H9 (cell line): ENCODE measurements around the gene ABHD1. TPM values are rescaled to one million over a fixed set of nuclear protein-coding genes. Genes with fewer than 3 reads are reported as not detected.
A peak's percentile ranks its signal among the peaks of the same experiment; 100 is the strongest.

Source experiments
- DNase-seq: peaks from one replicate; pipeline ENCODE4 v3.0.0-alpha.2; 2017
- H2AFZ ChIP-seq: one replicate; pipeline ENCODE4 v1.6.1; 2013; ENCODE audit warnings: mild to moderate bottlenecking, low read length, control low read depth, moderate library complexity
- H2AK5ac ChIP-seq: 2 replicates; pipeline ENCODE4 v1.6.1; 2013; ENCODE audit warnings: low read length, control low read depth, mixed read lengths; ENCODE audit not compliant: insufficient read length
- H2BK120ac ChIP-seq: one replicate; pipeline ENCODE4 v1.6.1; 2013; ENCODE audit warnings: low read depth, mild to moderate bottlenecking, low read length, control low read depth, inconsistent platforms; ENCODE audit not compliant: poor library complexity, severe bottlenecking
- H2BK12ac ChIP-seq: 2 replicates; pipeline ENCODE4 v1.6.1; 2013; ENCODE audit warnings: low read length, control low read depth, mixed read lengths, low read depth; ENCODE audit not compliant: insufficient read length
- H2BK15ac ChIP-seq: 2 replicates; pipeline ENCODE4 v1.6.1; 2013; ENCODE audit warnings: low read depth, low read length, control low read depth
- H2BK20ac ChIP-seq: one replicate; pipeline ENCODE4 v1.6.1; 2013; ENCODE audit warnings: low read depth, mild to moderate bottlenecking, low read length, control low read depth, inconsistent platforms; ENCODE audit not compliant: poor library complexity, severe bottlenecking
- H2BK5ac ChIP-seq: 2 replicates; pipeline ENCODE4 v1.6.1; 2013; ENCODE audit warnings: low read length, control low read depth, mixed read lengths; ENCODE audit not compliant: insufficient read length
- H3K14ac ChIP-seq: 2 replicates; pipeline ENCODE4 v1.6.1; 2013; ENCODE audit warnings: low read length, control low read depth; ENCODE audit not compliant: insufficient read depth
- H3K18ac ChIP-seq: 2 replicates; pipeline ENCODE4 v1.6.1; 2013; ENCODE audit warnings: low read depth, mild to moderate bottlenecking, mixed read lengths, low read length, control low read depth; ENCODE audit not compliant: insufficient read length
- H3K23ac ChIP-seq: 2 replicates; pipeline ENCODE4 v1.6.1; 2013; ENCODE audit warnings: low read length, control low read depth, mixed read lengths, low read depth; ENCODE audit not compliant: insufficient read length
- H3K23me2 ChIP-seq: 2 replicates; pipeline ENCODE4 v1.6.1; 2013; ENCODE audit warnings: low read depth, mild to moderate bottlenecking, mixed read lengths, low read length, control low read depth; ENCODE audit not compliant: insufficient read length, poor library complexity, severe bottlenecking
- H3K27ac ChIP-seq: 2 replicates; pipeline ENCODE4 v1.5.1; 2013; ENCODE audit warnings: low read length, control low read depth, mixed read lengths, low read depth; ENCODE audit not compliant: insufficient read length
- H3K27me3 ChIP-seq: 2 replicates; pipeline ENCODE4 v1.6.1; 2013; ENCODE audit warnings: low read length, control low read depth, inconsistent platforms; ENCODE audit not compliant: insufficient read depth
- H3K4ac ChIP-seq: 2 replicates; pipeline ENCODE4 v1.6.1; 2013; ENCODE audit warnings: low read depth, mild to moderate bottlenecking, control low read depth, inconsistent platforms, low read length, moderate library complexity
- H3K4me1 ChIP-seq: 2 replicates; pipeline ENCODE4 v1.6.1; 2013; ENCODE audit warnings: low read length, control low read depth, inconsistent platforms; ENCODE audit not compliant: insufficient read depth
- H3K4me2 ChIP-seq: 2 replicates; pipeline ENCODE4 v1.6.1; 2013; ENCODE audit warnings: low read length, control low read depth, mixed read lengths; ENCODE audit not compliant: insufficient read length, insufficient read depth
- H3K56ac ChIP-seq: 2 replicates; pipeline ENCODE4 v1.6.1; 2013; ENCODE audit warnings: low read depth, mild to moderate bottlenecking, mixed read lengths, low read length, control low read depth; ENCODE audit not compliant: insufficient read length
- H3K79me1 ChIP-seq: 2 replicates; pipeline ENCODE4 v1.6.1; 2013; ENCODE audit warnings: low read depth, mild to moderate bottlenecking, moderate library complexity, low read length, control low read depth, inconsistent platforms; ENCODE audit not compliant: insufficient read depth, poor library complexity, severe bottlenecking
- H3K79me2 ChIP-seq: 2 replicates; pipeline ENCODE4 v1.6.1; 2013; ENCODE audit warnings: low read length, control low read depth, inconsistent platforms; ENCODE audit not compliant: insufficient read depth
- H3K9ac ChIP-seq: 2 replicates; pipeline ENCODE4 v1.6.1; 2013; ENCODE audit warnings: low read length, control low read depth, mixed read lengths; ENCODE audit not compliant: insufficient read length; ENCODE audit errors: extremely low read depth
- H3K9me3 ChIP-seq: one replicate; pipeline ENCODE4 v1.6.1; 2013; ENCODE audit warnings: low read depth, low read length, inconsistent platforms; ENCODE audit not compliant: control insufficient read depth
- H3T11ph ChIP-seq: one replicate; pipeline ENCODE4 v1.6.1; 2013; ENCODE audit warnings: mild to moderate bottlenecking, low read length, control low read depth, inconsistent platforms
- H4K20me1 ChIP-seq: one replicate; pipeline ENCODE4 v1.6.1; 2013; ENCODE audit not compliant: control insufficient read depth, insufficient read length, insufficient read depth
- H4K5ac ChIP-seq: 2 replicates; pipeline ENCODE4 v1.6.1; 2013; ENCODE audit warnings: low read depth, mild to moderate bottlenecking, mixed read lengths, low read length, control low read depth; ENCODE audit not compliant: insufficient read length
- H4K8ac ChIP-seq: replicated peaks from 2 replicates; pipeline ENCODE4 v1.6.1; 2013; ENCODE audit warnings: low read length, control low read depth, mixed read lengths, low read depth; ENCODE audit not compliant: insufficient read length
- H4K91ac ChIP-seq: 2 replicates; pipeline ENCODE4 v1.6.1; 2013; ENCODE audit warnings: low read depth, mild to moderate bottlenecking, moderate library complexity, mixed read lengths, low read length, control low read depth; ENCODE audit not compliant: insufficient read length
- H3K27ac Mint-ChIP-seq, 3 experiments: 2 replicates in 2 of 3; 3 replicates in 1 of 3; pipeline ENCODE4 v1.8.0; 2020 to 2021; ENCODE audit warnings: mixed read lengths in 3 of 3, mild to moderate bottlenecking in 1 of 3, moderate library complexity in 1 of 3
- H3K27me3 Mint-ChIP-seq: 2 replicates; pipeline ENCODE4 v1.8.0; 2021; ENCODE audit warnings: low read depth, mild to moderate bottlenecking, moderate library complexity, mixed read lengths
- H3K36me3 Mint-ChIP-seq, 3 experiments: 2 replicates in 2 of 3; 3 replicates in 1 of 3; pipeline ENCODE4 v1.8.0; 2020 to 2021; ENCODE audit warnings: low read depth in 3 of 3, mixed read lengths in 3 of 3; ENCODE audit not compliant: insufficient read depth in 1 of 3
- H3K4me1 Mint-ChIP-seq, 2 experiments: 2 replicates each; pipeline ENCODE4 v1.8.0; 2020; ENCODE audit warnings: mixed read lengths in 2 of 2
- H3K4me3 Mint-ChIP-seq, 2 experiments: 2 replicates in 1 of 2; 3 replicates in 1 of 2; pipeline ENCODE4 v1.8.0; 2020 to 2021; ENCODE audit warnings: mild to moderate bottlenecking in 2 of 2, mixed read lengths in 2 of 2, moderate library complexity in 1 of 2
- H3K9me3 Mint-ChIP-seq, 2 experiments: 2 replicates in 1 of 2; 3 replicates in 1 of 2; pipeline ENCODE4 v1.8.0; 2020; ENCODE audit warnings: mild to moderate bottlenecking in 2 of 2, mixed read lengths in 2 of 2, moderate library complexity in 1 of 2
- CTCF ChIP-seq: fragments of 200-600 bp; sonication (generic); conservative IDR thresholded peaks from 3 replicates; pipeline ENCODE4 v1.8.0; 2021; ENCODE audit warnings: antibody characterized with exemption, mild to moderate bottlenecking
- WGBS: extraction: QIAGEN DNeasy Blood & Tissue Kit; methylation state at CpG from one replicate; pipeline ENCODE4 v1.1.7; 2013; ENCODE audit warnings: missing lambda C conversion rate, low lambda C conversion rate, mixed read lengths; ENCODE audit not compliant: insufficient read length; ENCODE audit errors: extremely low coverage; 5-methylcytosine and 5-hydroxymethylcytosine counted together
- total RNA-seq: library from RNA; stranded (reverse); gene quantifications from 2 replicates; pipeline ENCODE4 v1.2.1, GENCODE V29; 2021

Gene ABHD1
- total RNA-seq, 1 experiment from 2014 or later, result 0.31 TPM

DNA sequence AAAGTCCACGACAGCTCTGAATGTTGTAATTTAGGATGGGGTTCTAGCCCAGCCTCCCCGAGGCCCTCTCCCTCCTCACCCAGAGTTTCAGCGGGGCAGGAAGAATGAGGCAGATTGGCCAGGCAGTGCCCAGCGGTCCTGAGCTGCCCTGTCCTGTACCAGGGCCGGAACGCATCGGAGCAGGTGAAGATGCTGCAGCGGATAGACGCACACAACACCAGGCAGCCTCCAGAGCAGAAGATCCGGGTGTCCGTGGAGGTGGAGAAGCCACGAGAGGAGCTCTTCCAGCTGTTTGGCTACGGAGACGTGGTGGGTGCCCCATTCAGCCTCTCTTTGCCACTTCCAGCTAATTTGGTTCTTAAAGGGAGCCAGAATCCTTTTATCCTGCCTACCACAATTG lies 26.3 kb upstream of the ABHD1 start:
- no peak overlapping the region for H3K4me3 Mint-ChIP-seq
- DNase-seq, result no peak
- H3K27ac ChIP-seq, result no peak overlapping the region
- H3K27ac Mint-ChIP-seq, result peak overlapping the region in 1 of 3 experiments; percentile 91; a peak in 1 of 7 replicates
- no peak overlapping the region for H2BK5ac ChIP-seq
- H3K4ac ChIP-seq, result no peak overlapping the region
- no peak overlapping the region for H2BK120ac ChIP-seq
- no peak overlapping the region for H2BK12ac ChIP-seq
- TF ChIP-seq CTCF, result no peak
- no peak overlapping the region for H2AFZ ChIP-seq
- no peak overlapping the region for H4K5ac ChIP-seq
- no peaks in the 10 kb centered on the region for H3K27me3 ChIP-seq
- no peaks in the 10 kb centered on the region for H3K23me2 ChIP-seq
- no peak overlapping the region for H4K8ac ChIP-seq
- H3K14ac ChIP-seq, result no peak overlapping the region
- no peak overlapping the region for H2BK20ac ChIP-seq
- no peaks in the 10 kb centered on the region; a peak in 1 of 5 replicates for H3K9me3 Mint-ChIP-seq
- no peak overlapping the region for H2AK5ac ChIP-seq
- peaks cover 0 to 1% (median 0%) of the 10 kb centered on the region in 3 experiments; a peak in 4 of 7 replicates for H3K36me3 Mint-ChIP-seq
- peaks cover 2% of the 10 kb centered on the region; the same call in 1 of the 2 replicates for H3K27me3 Mint-ChIP-seq
- no peak overlapping the region for H3K56ac ChIP-seq
- H2BK15ac ChIP-seq, result no peak overlapping the region
- H3K4me1 Mint-ChIP-seq, result peaks cover 8 to 10% of the 10 kb centered on the region in 2 experiments
- peaks cover 3% of the 10 kb centered on the region for H4K20me1 ChIP-seq
- no peaks in the 10 kb centered on the region for H3K9me3 ChIP-seq
- H3T11ph ChIP-seq, result no peak overlapping the region
- H4K91ac ChIP-seq, result no peak overlapping the region
- H3K4me1 ChIP-seq, result no peaks in the 10 kb centered on the region
- no peak overlapping the region for H3K9ac ChIP-seq
- WGBS, result no CpG with 5 or more reads among the region's 14 CpGs
- no peaks in the 10 kb centered on the region for H3K79me2 ChIP-seq
- no peak overlapping the region for H3K18ac ChIP-seq
- H3K79me1 ChIP-seq, result no peaks in the 10 kb centered on the region
- no peak overlapping the region for H3K4me2 ChIP-seq
- H3K23ac ChIP-seq, result no peak overlapping the region
